ENCODE data around the gene KBTBD4. TPM values are rescaled to one million over a fixed set of nuclear protein-coding genes. Genes with fewer than 3 reads are reported as not detected.

Gene KBTBD4
- total RNA-seq, 4 donors from 2014 or later, result 22.8 to 34.5 (median 30.7) TPM

- Histone ChIP-seq H3K27me3 (no peaks in the 10 kb centered on the region), H3K27ac (no peak overlapping the region), H3K4me1 (peaks cover 3 to 16% of the 10 kb centered on the region in 2 donors), H3K9me3 (no peaks in the 10 kb centered on the region), H3K36me3 (peaks cover 21 to 40% of the 10 kb centered on the region in 2 donors), H3K4me3 (replicated peaks in 1 of 3) (no peak overlapping the region)
- DNase-seq, result no peak
- 88 to 93% methylated on average over 3 of the region's 3 CpGs for WGBS, 2 donors
- TF ChIP-seq POLR2A (IDR thresholded peaks at IDR 0.05) (no peak), CTCF (IDR thresholded peaks at IDR 0.05) (no peak)
- intact Hi-C loops (cut with DNase I), result no loop called here
Observed at GRCh38 chr11:47570651-47571356, 8.0 kb downstream of the KBTBD4 start.

- Histone ChIP-seq H3K27ac (no peak overlapping the region), H3K4me1 (peaks cover 8 to 21% of the 10 kb centered on the region in 2 donors), H3K36me3 (peaks cover 18 to 32% of the 10 kb centered on the region in 2 donors), H3K27me3 (no peaks in the 10 kb centered on the region), H3K9me3 (no peaks in the 10 kb centered on the region), H3K4me3 (replicated peaks in 1 of 3) (no peak overlapping the region)
- no peak for DNase-seq
- TF ChIP-seq POLR2A (IDR thresholded peaks at IDR 0.05) (no peak), CTCF (IDR thresholded peaks at IDR 0.05) (no peak)
- WGBS, 2 donors, result 91 to 100% methylated on average over 7 of the region's 7 CpGs
- intact Hi-C loops (cut with DNase I), result no loop called here
Observed at GRCh38 chr11:47569646-47570045, 9.1 kb downstream of the KBTBD4 start.

- Histone ChIP-seq H3K27me3 (no peaks in the 10 kb centered on the region), H3K9me3 (no peaks in the 10 kb centered on the region), H3K4me3 (replicated peaks in 1 of 3) (peak overlapping the region; percentile 90 to 96 (median 91)), H3K4me1 (peaks cover 8 to 12% of the 10 kb centered on the region in 2 donors), H3K36me3 (peaks cover 0 to 3% of the 10 kb centered on the region in 2 donors), H3K27ac (peak overlapping the region in 2 of 3 donors; percentile 75 to 76)
- no peak for TF ChIP-seq CTCF (IDR thresholded peaks at IDR 0.05)
- TF ChIP-seq POLR2A (IDR thresholded peaks at IDR 0.05), result no peak
- intact Hi-C loops (cut with DNase I), result no loop called here
- 40 to 51% methylated on average over 12 to 17 of the region's 17 CpGs for WGBS, 2 donors
- DNase-seq, result no peak
Observed at GRCh38 chr11:47566149-47566698, 12.5 kb downstream of the KBTBD4 start.

- Histone ChIP-seq H3K4me1 (peaks cover 8 to 12% of the 10 kb centered on the region in 2 donors), H3K27me3 (no peaks in the 10 kb centered on the region), H3K36me3 (no peaks in the 10 kb centered on the region), H3K4me3 (replicated peaks in 1 of 3) (peak within 1 kb of the TSS; percentile 90 to 96 (median 91)), H3K27ac (peak within 1 kb of the TSS; percentile 57 to 76 (median 75)), H3K9me3 (no peaks in the 10 kb centered on the region)
- TF ChIP-seq POLR2A (IDR thresholded peaks at IDR 0.05) (peak; percentile 8 to 70), CTCF (IDR thresholded peaks at IDR 0.05) (no peak)
- intact Hi-C loops (cut with DNase I), result no loop called here
- peak; percentile 72 to 77 for DNase-seq
- WGBS, 2 donors, result 3 to 33% methylated on average over 1 to 14 of the region's 86 CpGs
Observed at GRCh38 chr11:47565340-47566148, 13.2 kb downstream of the KBTBD4 start, which contains the start of gene PTPMT1. PTPMT1 (plus strand) TSS chr11:47565599; CDS start chr11:47565623, 24 bp downstream.
